Measurements from ENCODE around the gene PLSCR1.
A peak's percentile ranks its signal among the peaks of the same experiment; 100 is the strongest.

Gene PLSCR1

GRCh38 chr3:146559388-146559787, 15.0 kb upstream of the PLSCR1 start:
- DNase-seq (no peak), ATAC-seq (peak; percentile 66)
- H3K27me3 Mint-ChIP-seq = peaks cover 22% of the 10 kb centered on the region
- H3K9me3 Mint-ChIP-seq = peaks cover 0 to 10% of the 10 kb centered on the region in 2 donors
- peaks cover 3% of the 10 kb centered on the region for H3K4me1 Mint-ChIP-seq
- H3K4me3 Mint-ChIP-seq = no peak overlapping the region
- no peak overlapping the region for H3K27ac Mint-ChIP-seq

DNA sequence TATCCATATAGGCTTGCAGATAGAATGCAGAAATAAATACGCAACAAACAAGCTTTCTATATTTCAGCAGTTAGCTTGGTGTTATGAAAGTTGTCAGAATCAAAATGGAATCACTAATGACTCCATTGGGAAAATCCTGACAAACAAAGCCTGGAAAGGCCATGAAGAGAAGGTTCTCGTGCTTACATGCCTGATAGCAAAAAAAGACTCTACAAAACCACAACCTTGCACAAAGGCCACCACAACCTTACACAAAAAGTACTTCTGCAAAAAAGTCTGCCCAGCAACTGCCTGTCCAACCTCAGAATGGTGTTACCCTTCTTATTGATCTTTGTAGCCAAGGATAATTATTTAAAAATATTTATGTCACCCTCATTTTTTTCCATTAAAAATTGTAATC, 14.4 kb upstream of the PLSCR1 start:
- Mint-ChIP-seq H3K27me3 (peaks cover 22% of the 10 kb centered on the region), H3K4me1 (peaks cover 9% of the 10 kb centered on the region), H3K9me3 (peaks cover 0 to 10% of the 10 kb centered on the region in 2 donors), H3K27ac (peak overlapping the region in 1 of 2 donors; percentile 15), H3K4me3 (no peak overlapping the region)
- ATAC-seq (no peak), DNase-seq (no peak)

- ATAC-seq (no peak), DNase-seq (no peak)
- peaks cover 0 to 4% of the 10 kb centered on the region in 2 donors for H3K9me3 Mint-ChIP-seq
- no peak overlapping the region for H3K27ac Mint-ChIP-seq
- H3K4me1 Mint-ChIP-seq = peaks cover 15% of the 10 kb centered on the region
- H3K27me3 Mint-ChIP-seq = peaks cover 16% of the 10 kb centered on the region
- H3K4me3 Mint-ChIP-seq = no peak overlapping the region
Observed at GRCh38 chr3:146557745-146558144, 13.3 kb upstream of the PLSCR1 start.

- peaks cover 32% of the 10 kb centered on the region for H3K4me1 Mint-ChIP-seq
- no peaks in the 10 kb centered on the region for H3K27me3 Mint-ChIP-seq
- ATAC-seq (no peak), DNase-seq (no peak)
- H3K9me3 Mint-ChIP-seq = no peaks in the 10 kb centered on the region
- no peak overlapping the region for H3K4me3 Mint-ChIP-seq
- H3K27ac Mint-ChIP-seq = no peak overlapping the region
Observed at GRCh38 chr3:146555311-146555710, 10.9 kb upstream of the PLSCR1 start.

GRCh38 chr3:146554151-146554760, 9.8 kb upstream of the PLSCR1 start:
- ATAC-seq = peak; percentile 93
- peak overlapping the region in 1 of 2 donors; percentile 25 for H3K4me3 Mint-ChIP-seq
- peak overlapping the region in 1 of 2 donors; percentile 63 for H3K27ac Mint-ChIP-seq
- H3K4me1 Mint-ChIP-seq = peaks cover 43% of the 10 kb centered on the region
- DNase-seq = peak in 1 of 2 donors; percentile 50
- H3K9me3 Mint-ChIP-seq = no peaks in the 10 kb centered on the region
- H3K27me3 Mint-ChIP-seq = no peaks in the 10 kb centered on the region

DNA sequence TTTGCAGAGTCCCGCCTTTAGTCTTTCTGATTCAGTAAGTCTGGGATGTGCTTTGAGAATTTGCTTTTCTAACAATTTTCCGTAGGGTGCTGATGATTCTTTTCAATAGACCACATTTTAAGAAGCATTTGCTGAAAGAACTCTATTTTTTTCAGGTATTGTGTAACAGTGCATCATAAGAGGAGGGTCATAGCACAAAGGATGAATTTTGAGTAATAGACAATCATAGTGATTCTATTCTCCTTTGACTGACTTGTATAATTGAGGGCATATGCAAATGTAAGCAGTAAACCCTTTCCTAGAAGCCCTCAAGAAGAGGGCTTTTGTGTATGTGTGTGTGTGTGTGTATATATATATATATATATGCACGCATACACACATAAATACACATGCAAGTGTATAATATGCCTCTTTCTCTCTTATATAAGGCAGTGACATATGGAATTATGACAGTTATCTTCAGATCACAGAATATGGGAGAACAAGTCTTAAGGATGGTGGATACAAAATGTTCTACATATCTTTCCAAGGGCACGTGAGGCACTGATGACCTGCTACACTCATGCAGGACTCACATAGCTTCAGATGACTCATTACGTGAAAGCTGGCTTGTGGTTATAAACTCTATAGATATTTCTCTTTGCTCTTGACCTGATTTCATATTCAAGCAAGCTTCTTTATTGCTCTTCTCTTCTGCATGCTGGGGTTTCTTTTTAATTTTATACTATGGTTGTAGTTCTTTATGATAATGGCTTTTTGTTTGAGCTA, 6.5 kb upstream of the PLSCR1 start:
- peak overlapping the region; percentile 41 to 52 for H3K4me3 Mint-ChIP-seq
- DNase-seq (peak in 1 of 2 donors; percentile 39), ATAC-seq (peak; percentile 62)
- no peaks in the 10 kb centered on the region for H3K27me3 Mint-ChIP-seq
- H3K4me1 Mint-ChIP-seq = peaks cover 64% of the 10 kb centered on the region
- H3K27ac Mint-ChIP-seq = no peak overlapping the region
- H3K9me3 Mint-ChIP-seq = no peaks in the 10 kb centered on the region

DNA sequence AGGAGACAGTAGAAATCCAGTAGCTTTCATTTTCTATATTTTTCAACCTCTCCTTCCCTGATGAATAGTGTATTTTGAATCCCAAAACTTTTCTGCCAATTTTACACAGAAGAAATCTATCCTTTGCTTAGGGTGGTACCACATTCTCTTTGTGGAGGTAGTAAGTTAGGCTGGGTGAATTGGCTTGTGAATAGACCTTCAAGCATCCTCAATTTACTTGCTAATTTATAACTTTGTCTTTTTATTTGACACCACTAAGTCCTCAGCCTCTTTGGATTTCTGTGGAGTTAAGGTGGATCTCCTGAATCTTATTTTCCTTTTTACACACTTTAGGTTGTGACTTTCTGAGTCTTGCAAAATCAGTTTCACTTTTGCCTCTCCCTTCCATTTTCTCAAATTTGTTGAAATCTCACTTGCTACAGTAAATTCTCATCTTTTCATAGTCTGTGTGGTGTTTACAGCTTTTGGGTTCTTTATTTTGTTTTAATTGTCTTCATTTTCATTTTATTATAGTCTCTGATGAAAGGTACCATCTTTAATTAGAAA, 5.7 kb upstream of the PLSCR1 start:
- Mint-ChIP-seq H3K4me3 (peak overlapping the region; percentile 41 to 52), H3K9me3 (no peaks in the 10 kb centered on the region), H3K27me3 (no peaks in the 10 kb centered on the region), H3K27ac (no peak overlapping the region), H3K4me1 (peaks cover 72% of the 10 kb centered on the region)
- DNase-seq (no peak), ATAC-seq (no peak)

DNA sequence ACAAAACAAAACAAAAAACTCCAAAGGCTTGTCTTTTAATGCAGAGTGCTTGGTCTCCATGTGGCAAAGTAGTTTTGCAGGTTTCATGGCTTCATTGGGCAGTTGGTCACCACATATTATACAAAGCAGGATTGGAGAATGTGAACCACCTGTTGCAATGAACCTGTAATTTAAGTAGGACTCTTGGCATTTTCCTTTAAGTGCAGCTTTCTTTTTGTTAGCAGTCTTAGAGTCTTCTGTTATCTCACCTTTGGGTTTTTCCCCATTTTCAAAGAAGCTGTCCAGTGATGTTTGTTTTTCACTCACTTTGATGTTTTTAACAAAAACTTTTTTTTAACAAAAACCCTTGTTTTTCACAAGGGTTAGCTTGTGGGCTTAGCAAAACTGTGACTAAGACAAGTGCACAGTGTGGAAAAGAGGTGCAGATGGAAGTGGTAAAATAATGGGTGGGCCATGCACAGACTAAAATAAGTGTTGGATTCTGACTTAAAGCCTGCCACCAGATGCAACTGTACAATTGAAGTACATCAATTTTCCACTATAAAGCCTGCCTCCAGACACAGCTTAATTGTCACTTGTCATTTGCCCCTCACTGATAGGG, 2.9 kb upstream of the PLSCR1 start:
- no peaks in the 10 kb centered on the region for H3K27me3 Mint-ChIP-seq
- H3K27ac Mint-ChIP-seq = peak overlapping the region; percentile 80 to 87
- peak overlapping the region; percentile 52 to 55 for H3K4me3 Mint-ChIP-seq
- H3K9me3 Mint-ChIP-seq = no peaks in the 10 kb centered on the region
- H3K4me1 Mint-ChIP-seq = peaks cover 71% of the 10 kb centered on the region
- ATAC-seq (peak; percentile 56), DNase-seq (peak in 1 of 2 donors; percentile 34)

GRCh38 chr3:146546366-146546965, 2.1 kb upstream of the PLSCR1 start:
- DNase-seq (no peak), ATAC-seq (no peak)
- no peaks in the 10 kb centered on the region for H3K27me3 Mint-ChIP-seq
- peak overlapping the region in 1 of 2 donors; percentile 52 for H3K4me3 Mint-ChIP-seq
- H3K9me3 Mint-ChIP-seq = no peaks in the 10 kb centered on the region
- H3K27ac Mint-ChIP-seq = peak overlapping the region; percentile 59 to 90
- peaks cover 75% of the 10 kb centered on the region for H3K4me1 Mint-ChIP-seq

GRCh38 chr3:146544929-146545528, 622 bp upstream of the PLSCR1 start:
- peak; percentile 2 for ATAC-seq
- Mint-ChIP-seq H3K9me3 (no peaks in the 10 kb centered on the region), H3K27me3 (no peaks in the 10 kb centered on the region), H3K4me3 (peak overlapping the region; percentile 83 to 98), H3K4me1 (peaks cover 73% of the 10 kb centered on the region), H3K27ac (peak overlapping the region in 1 of 2 donors; percentile 99)
- no peak for DNase-seq

DNA sequence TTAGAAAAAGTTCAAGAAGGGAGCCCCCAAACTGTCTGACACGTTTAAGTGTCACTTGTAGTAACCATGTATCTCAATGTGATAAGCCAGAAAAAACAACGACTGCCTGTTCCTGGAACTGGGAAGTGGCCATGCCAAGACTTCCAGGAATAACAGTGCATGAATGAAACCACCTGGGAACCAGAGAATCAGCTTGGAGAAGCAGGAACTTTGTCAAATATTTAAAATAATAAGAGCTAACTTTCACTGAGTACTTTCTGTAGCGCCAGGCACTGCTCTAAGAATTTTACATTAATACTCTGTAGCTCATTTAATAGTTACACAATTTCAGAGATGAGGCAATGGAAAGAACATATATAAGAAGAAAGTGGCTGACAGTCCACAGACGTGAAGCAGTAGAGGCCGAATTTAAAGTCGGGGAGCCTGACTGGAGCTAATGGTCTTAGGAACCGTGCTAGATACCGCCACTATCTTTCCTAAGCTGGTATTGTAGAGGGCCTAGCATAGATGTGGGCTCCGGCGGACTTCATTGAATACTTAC, 876 bp downstream of the PLSCR1 start:
- DNase-seq (no peak), ATAC-seq (no peak)
- H3K4me1 Mint-ChIP-seq = peaks cover 71% of the 10 kb centered on the region

GRCh38 chr3:146542978-146543377, 1.4 kb downstream of the PLSCR1 start:
- no peaks in the 10 kb centered on the region for H3K27me3 Mint-ChIP-seq
- peak overlapping the region; percentile 83 to 98 for H3K4me3 Mint-ChIP-seq
- ATAC-seq (no peak), DNase-seq (no peak)
- H3K27ac Mint-ChIP-seq = peak overlapping the region; percentile 80 to 99
- H3K4me1 Mint-ChIP-seq = peaks cover 70% of the 10 kb centered on the region
- no peaks in the 10 kb centered on the region for H3K9me3 Mint-ChIP-seq

More for the DNA sequence above, 876 bp downstream of the PLSCR1 start:
- peak overlapping the region; percentile 80 to 99 for H3K27ac Mint-ChIP-seq
- no peaks in the 10 kb centered on the region for H3K9me3 Mint-ChIP-seq
- no peaks in the 10 kb centered on the region for H3K27me3 Mint-ChIP-seq
- H3K4me3 Mint-ChIP-seq = peak overlapping the region; percentile 83 to 98

DNA sequence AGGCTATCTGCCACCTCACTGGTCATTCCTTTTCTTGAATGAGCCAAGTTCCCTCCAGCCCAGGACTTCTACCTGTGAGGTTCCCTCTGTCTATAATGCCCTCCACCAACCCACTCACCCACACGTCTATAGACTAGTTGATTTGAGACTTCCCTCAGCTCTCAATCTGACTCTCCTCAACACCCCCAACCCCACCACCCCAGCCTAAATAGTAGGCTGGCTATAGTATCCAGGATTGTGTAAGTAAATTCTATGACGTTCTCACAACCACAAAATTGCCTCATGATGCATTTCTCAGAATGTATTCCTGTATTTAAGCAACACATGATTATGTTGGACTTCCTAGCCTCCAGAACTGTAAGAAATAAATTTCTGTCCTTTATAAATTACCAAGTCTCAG, 2.2 kb downstream of the PLSCR1 start:
- H3K9me3 Mint-ChIP-seq = no peaks in the 10 kb centered on the region
- peak in 1 of 2 donors; percentile 45 for DNase-seq
- ATAC-seq = peak; percentile 63
- peak overlapping the region; percentile 72 to 83 for H3K4me3 Mint-ChIP-seq
- H3K4me1 Mint-ChIP-seq = peaks cover 67% of the 10 kb centered on the region
- H3K27ac Mint-ChIP-seq = peak overlapping the region in 1 of 2 donors; percentile 92
- H3K27me3 Mint-ChIP-seq = no peaks in the 10 kb centered on the region

- H3K9me3 Mint-ChIP-seq = no peaks in the 10 kb centered on the region
- peaks cover 57% of the 10 kb centered on the region for H3K4me1 Mint-ChIP-seq
- DNase-seq (no peak), ATAC-seq (no peak)
- no peak overlapping the region for H3K27ac Mint-ChIP-seq
- H3K4me3 Mint-ChIP-seq = peak overlapping the region; percentile 6 to 83
- H3K27me3 Mint-ChIP-seq = no peaks in the 10 kb centered on the region
Observed at GRCh38 chr3:146540978-146541377, 3.4 kb downstream of the PLSCR1 start.

DNA sequence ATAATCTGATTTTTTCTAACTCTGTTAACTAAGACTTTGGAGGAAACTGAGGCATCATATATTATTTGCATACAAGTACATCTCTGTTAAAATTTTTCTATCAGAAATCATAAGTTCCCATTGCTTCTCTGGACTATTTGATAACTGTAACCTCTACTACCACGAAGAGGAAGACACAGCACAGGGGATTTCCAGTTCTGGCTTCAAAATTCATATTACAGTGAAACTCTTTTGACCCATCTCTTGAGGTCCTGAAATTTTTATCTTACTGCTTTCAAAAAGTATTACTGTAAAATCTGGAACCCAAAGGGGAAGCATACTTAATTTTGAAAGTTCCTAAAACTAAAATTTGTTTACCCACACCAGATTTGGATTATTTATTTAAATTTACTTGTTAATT, 4.2 kb downstream of the PLSCR1 start:
- peaks cover 51% of the 10 kb centered on the region for H3K4me1 Mint-ChIP-seq
- H3K27ac Mint-ChIP-seq = no peak overlapping the region
- no peaks in the 10 kb centered on the region for H3K27me3 Mint-ChIP-seq
- no peak for ATAC-seq
- H3K4me3 Mint-ChIP-seq = peak overlapping the region; percentile 64 to 83
- DNase-seq = no peak
- no peaks in the 10 kb centered on the region for H3K9me3 Mint-ChIP-seq
